Astrocyte (in vitro differentiated cells and primary cell): ENCODE measurements around the gene PTK7. TPM values are rescaled to one million over a fixed set of nuclear protein-coding genes. Genes with fewer than 3 reads are reported as not detected.

Experiments used
- total RNA-seq: library from RNA; stranded (reverse); gene quantifications from 2 replicates; pipeline ENCODE4 v1.2.1, GENCODE V29; 2021

The PTK7 gene
- total RNA-seq, 1 donor from 2014 or later: 506 TPM

Other genes starting within 250 kb of the PTK7 start
- 90.1 and 92.0 TPM in 2 replicates for gene RPL7L1, start 196.7 kb upstream of the PTK7 start, total RNA-seq
- gene PTCRA, start 160.3 kb upstream of the PTK7 start, total RNA-seq: not detected in 2 replicates
- gene CNPY3, start 146.8 kb upstream of the PTK7 start, total RNA-seq: 37.1 and 37.4 TPM in 2 replicates
- 0.68 TPM in 1 of 2 replicates, not detected in the other for gene GNMT, start 115.6 kb upstream of the PTK7 start, total RNA-seq
- gene PEX6, start 97.1 kb upstream of the PTK7 start, total RNA-seq: 22.7 and 27.1 TPM in 2 replicates
- gene PPP2R5D, start 91.7 kb upstream of the PTK7 start, total RNA-seq: 48.0 and 53.0 TPM in 2 replicates
- 54.2 and 55.9 TPM in 2 replicates for gene MEA1, start 62.4 kb upstream of the PTK7 start, total RNA-seq
- 67.4 and 69.6 TPM in 2 replicates for gene KLHDC3, start 62.1 kb upstream of the PTK7 start, total RNA-seq
- gene RRP36, start 54.7 kb upstream of the PTK7 start, total RNA-seq: 68.6 and 77.9 TPM in 2 replicates
- 21.2 and 26.3 TPM in 2 replicates for gene CUL7, start 22.5 kb upstream of the PTK7 start, total RNA-seq
- gene MRPL2, start 16.9 kb upstream of the PTK7 start, total RNA-seq: 47.4 and 59.7 TPM in 2 replicates
- 34.1 and 35.4 TPM in 2 replicates for gene KLC4, start 16.7 kb upstream of the PTK7 start, total RNA-seq
- 53.5 and 54.9 TPM in 2 replicates for gene SRF, start 95.0 kb downstream of the PTK7 start, total RNA-seq
- 11.1 TPM in 2 replicates for gene CUL9, start 105.9 kb downstream of the PTK7 start, total RNA-seq
- 15.1 and 17.6 TPM in 2 replicates for gene DNPH1, start 153.2 kb downstream of the PTK7 start, total RNA-seq
- gene TTBK1, start 167.2 kb downstream of the PTK7 start, total RNA-seq: 0.14 TPM in 1 of 2 replicates, not detected in the other
- not detected in 2 replicates for gene SLC22A7, start 221.9 kb downstream of the PTK7 start, total RNA-seq
- gene CRIP3, start 232.5 kb downstream of the PTK7 start, total RNA-seq: not detected in 2 replicates